ENCODE measurements around the gene DDI2. TPM values are rescaled to one million over a fixed set of nuclear protein-coding genes. Genes with fewer than 3 reads are reported as not detected.

DDI2 gene
- total and polyA plus RNA-seq, 4 donors = 9.5 to 72.5 (median 42.0) TPM

DNA sequence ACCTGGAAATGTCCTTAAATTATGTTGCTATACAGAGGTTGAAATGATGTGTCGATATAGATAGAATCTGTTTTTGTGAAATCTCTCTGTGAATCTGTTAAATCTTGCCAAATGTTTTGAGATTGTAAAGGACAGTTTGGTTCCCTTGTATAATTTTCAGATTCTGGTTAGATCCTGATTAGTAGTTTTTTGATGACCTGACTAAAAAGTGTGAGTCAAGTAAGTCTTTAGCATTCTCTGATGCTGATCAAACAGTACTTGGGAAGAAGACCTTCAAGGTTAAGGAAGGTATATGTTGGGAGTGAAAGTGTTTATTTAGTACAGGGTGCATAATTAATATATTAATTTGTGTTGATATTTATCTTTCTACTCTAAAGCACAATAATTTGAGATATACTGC is 32.7 kb downstream of the DDI2 start:
- WGBS = 99% methylated on average over 1 of the region's 1 CpG

More for the DNA sequence above, 32.7 kb downstream of the DDI2 start:
- H3K36me3 ChIP-seq (ENCODE audit: control insufficient read depth in 4 of 4, insufficient read depth in 3 of 4, low read depth in 1 of 4, low read length in 3 of 4) = peaks cover 14 to 52% (median 46%) of the 10 kb centered on the region in 4 donors
- no peak overlapping the region for H3K9ac ChIP-seq (ENCODE audit: low read depth in 1 of 2, low read length in 2 of 2)
- H3K27ac ChIP-seq (ENCODE audit: low read depth in 1 of 2, low read length in 2 of 2) = no peak overlapping the region
- TF ChIP-seq SP1 (IDR thresholded peaks at IDR 0.05) = no peak
- no peak for TF ChIP-seq RXRA (IDR thresholded peaks at IDR 0.05)
- TF ChIP-seq TAF1 (conservative IDR thresholded peaks at IDR 0.05) = no peak
- TF ChIP-seq, protein P1, sequence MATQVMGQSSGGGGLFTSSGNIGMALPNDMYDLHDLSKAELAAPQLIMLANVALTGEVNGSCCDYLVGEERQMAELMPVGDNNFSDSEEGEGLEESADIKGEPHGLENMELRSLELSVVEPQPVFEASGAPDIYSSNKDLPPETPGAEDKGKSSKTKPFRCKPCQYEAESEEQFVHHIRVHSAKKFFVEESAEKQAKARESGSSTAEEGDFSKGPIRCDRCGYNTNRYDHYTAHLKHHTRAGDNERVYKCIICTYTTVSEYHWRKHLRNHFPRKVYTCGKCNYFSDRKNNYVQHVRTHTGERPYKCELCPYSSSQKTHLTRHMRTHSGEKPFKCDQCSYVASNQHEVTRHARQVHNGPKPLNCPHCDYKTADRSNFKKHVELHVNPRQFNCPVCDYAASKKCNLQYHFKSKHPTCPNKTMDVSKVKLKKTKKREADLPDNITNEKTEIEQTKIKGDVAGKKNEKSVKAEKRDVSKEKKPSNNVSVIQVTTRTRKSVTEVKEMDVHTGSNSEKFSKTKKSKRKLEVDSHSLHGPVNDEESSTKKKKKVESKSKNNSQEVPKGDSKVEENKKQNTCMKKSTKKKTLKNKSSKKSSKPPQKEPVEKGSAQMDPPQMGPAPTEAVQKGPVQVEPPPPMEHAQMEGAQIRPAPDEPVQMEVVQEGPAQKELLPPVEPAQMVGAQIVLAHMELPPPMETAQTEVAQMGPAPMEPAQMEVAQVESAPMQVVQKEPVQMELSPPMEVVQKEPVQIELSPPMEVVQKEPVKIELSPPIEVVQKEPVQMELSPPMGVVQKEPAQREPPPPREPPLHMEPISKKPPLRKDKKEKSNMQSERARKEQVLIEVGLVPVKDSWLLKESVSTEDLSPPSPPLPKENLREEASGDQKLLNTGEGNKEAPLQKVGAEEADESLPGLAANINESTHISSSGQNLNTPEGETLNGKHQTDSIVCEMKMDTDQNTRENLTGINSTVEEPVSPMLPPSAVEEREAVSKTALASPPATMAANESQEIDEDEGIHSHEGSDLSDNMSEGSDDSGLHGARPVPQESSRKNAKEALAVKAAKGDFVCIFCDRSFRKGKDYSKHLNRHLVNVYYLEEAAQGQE (IDR thresholded peaks at IDR 0.05) = no peak
- TF ChIP-seq HNF4G (IDR thresholded peaks at IDR 0.05) = no peak
- TF ChIP-seq, protein P2, sequence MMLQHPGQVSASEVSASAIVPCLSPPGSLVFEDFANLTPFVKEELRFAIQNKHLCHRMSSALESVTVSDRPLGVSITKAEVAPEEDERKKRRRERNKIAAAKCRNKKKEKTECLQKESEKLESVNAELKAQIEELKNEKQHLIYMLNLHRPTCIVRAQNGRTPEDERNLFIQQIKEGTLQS (IDR thresholded peaks at IDR 0.05) = no peak
- TF ChIP-seq JUND (IDR thresholded peaks at IDR 0.05) = no peak
- TF ChIP-seq YY1 (IDR thresholded peaks at IDR 0.05) = no peak
- TF ChIP-seq, protein P3, sequence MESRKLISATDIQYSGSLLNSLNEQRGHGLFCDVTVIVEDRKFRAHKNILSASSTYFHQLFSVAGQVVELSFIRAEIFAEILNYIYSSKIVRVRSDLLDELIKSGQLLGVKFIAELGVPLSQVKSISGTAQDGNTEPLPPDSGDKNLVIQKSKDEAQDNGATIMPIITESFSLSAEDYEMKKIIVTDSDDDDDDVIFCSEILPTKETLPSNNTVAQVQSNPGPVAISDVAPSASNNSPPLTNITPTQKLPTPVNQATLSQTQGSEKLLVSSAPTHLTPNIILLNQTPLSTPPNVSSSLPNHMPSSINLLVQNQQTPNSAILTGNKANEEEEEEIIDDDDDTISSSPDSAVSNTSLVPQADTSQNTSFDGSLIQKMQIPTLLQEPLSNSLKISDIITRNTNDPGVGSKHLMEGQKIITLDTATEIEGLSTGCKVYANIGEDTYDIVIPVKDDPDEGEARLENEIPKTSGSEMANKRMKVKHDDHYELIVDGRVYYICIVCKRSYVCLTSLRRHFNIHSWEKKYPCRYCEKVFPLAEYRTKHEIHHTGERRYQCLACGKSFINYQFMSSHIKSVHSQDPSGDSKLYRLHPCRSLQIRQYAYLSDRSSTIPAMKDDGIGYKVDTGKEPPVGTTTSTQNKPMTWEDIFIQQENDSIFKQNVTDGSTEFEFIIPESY (IDR thresholded peaks at IDR 0.05) = no peak
- TF ChIP-seq EGR1 (IDR thresholded peaks at IDR 0.05; ENCODE audit: low read depth in 2 of 2) = no peak
- TF ChIP-seq HNF4A (conservative IDR thresholded peaks at IDR 0.05) = no peak
- TF ChIP-seq, protein P4, sequence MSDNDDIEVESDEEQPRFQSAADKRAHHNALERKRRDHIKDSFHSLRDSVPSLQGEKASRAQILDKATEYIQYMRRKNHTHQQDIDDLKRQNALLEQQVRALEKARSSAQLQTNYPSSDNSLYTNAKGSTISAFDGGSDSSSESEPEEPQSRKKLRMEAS (IDR thresholded peaks at IDR 0.05) = no peak
- TF ChIP-seq RAD21 (IDR thresholded peaks at IDR 0.05) = no peak
- TF ChIP-seq GABPA (IDR thresholded peaks at IDR 0.05 in 1 of 2, conservative IDR thresholded peaks at IDR 0.05 in 1 of 2) = no peak
- TF ChIP-seq NR2F2 (IDR thresholded peaks at IDR 0.05) = no peak
- TF ChIP-seq FOXA2 (IDR thresholded peaks at IDR 0.05) = no peak
- no peak for TF ChIP-seq FOXA1 (IDR thresholded peaks at IDR 0.05)
- TF ChIP-seq, protein P5, sequence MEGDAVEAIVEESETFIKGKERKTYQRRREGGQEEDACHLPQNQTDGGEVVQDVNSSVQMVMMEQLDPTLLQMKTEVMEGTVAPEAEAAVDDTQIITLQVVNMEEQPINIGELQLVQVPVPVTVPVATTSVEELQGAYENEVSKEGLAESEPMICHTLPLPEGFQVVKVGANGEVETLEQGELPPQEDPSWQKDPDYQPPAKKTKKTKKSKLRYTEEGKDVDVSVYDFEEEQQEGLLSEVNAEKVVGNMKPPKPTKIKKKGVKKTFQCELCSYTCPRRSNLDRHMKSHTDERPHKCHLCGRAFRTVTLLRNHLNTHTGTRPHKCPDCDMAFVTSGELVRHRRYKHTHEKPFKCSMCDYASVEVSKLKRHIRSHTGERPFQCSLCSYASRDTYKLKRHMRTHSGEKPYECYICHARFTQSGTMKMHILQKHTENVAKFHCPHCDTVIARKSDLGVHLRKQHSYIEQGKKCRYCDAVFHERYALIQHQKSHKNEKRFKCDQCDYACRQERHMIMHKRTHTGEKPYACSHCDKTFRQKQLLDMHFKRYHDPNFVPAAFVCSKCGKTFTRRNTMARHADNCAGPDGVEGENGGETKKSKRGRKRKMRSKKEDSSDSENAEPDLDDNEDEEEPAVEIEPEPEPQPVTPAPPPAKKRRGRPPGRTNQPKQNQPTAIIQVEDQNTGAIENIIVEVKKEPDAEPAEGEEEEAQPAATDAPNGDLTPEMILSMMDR (IDR thresholded peaks at IDR 0.05; ENCODE audit: low read depth, low read length, missing input control) = no peak
- H3K27me3 ChIP-seq (ENCODE audit: control insufficient read depth in 4 of 4, insufficient read depth in 4 of 4, low read length in 3 of 4) = no peaks in the 10 kb centered on the region
- H3K9me3 ChIP-seq (ENCODE audit: control insufficient read depth in 4 of 4, low read length in 3 of 4) = no peaks in the 10 kb centered on the region
- H3K4me1 ChIP-seq (ENCODE audit: control insufficient read depth in 4 of 4, insufficient read depth in 4 of 4, low read length in 3 of 4) = no peaks in the 10 kb centered on the region
- DNase-seq (ENCODE audit: low spot score) = no peak
- no peak overlapping the region for H3K4me3 ChIP-seq (ENCODE audit: low read depth in 1 of 3, low read length in 3 of 3)
